IPS-18a (cell line): ENCODE results near the gene HAUS5.
"Not testable (repeated sequence)": the region's sequence is repeated elsewhere in the genome, so short reads cannot be mapped to it uniquely, and the experiment has no call there.

Experiments
- H3K27ac ChIP-seq: one replicate; pipeline ENCODE4 v1.5.1; 2013; ENCODE audit warnings: low read length
- H3K27me3 ChIP-seq: one replicate; pipeline ENCODE4 v1.6.1; 2013; ENCODE audit warnings: mild to moderate bottlenecking, low read length; ENCODE audit not compliant: control insufficient read depth, insufficient read depth
- H3K36me3 ChIP-seq: one replicate; pipeline ENCODE4 v1.6.1; 2013; ENCODE audit warnings: low read depth, low read length; ENCODE audit not compliant: control insufficient read depth
- H3K4me1 ChIP-seq: one replicate; pipeline ENCODE4 v1.6.1; 2013; ENCODE audit warnings: low read depth, low read length; ENCODE audit not compliant: control insufficient read depth
- H3K4me3 ChIP-seq: one replicate; pipeline ENCODE4 v1.5.1; 2013; ENCODE audit warnings: low read length
- H3K9ac ChIP-seq: one replicate; pipeline ENCODE4 v1.6.1; 2013; ENCODE audit warnings: mild to moderate bottlenecking, low read length, moderate library complexity
- H3K9me3 ChIP-seq: one replicate; pipeline ENCODE4 v1.6.1; 2013; ENCODE audit warnings: low read depth, low read length; ENCODE audit not compliant: control insufficient read depth

HAUS5 gene

GRCh38 chr19:35585848-35586247, 26.7 kb upstream of the HAUS5 start, which contains the start of gene PMIS2:
PMIS2 (plus strand) TSS chr19:35586173; CDS start chr19:35586260, 87 bp downstream.
- Histone ChIP-seq H3K9me3 (no peaks in the 10 kb centered on the region), H3K9ac (no peak within 1 kb of the TSS), H3K36me3 (no peaks in the 10 kb centered on the region), H3K27ac (no peak within 1 kb of the TSS), H3K4me1 (no peaks in the 10 kb centered on the region), H3K27me3 (peaks cover 22% of the 10 kb centered on the region), H3K4me3 (no peak within 1 kb of the TSS)

- Histone ChIP-seq H3K9me3 (no peaks in the 10 kb centered on the region), H3K36me3 (no peaks in the 10 kb centered on the region), H3K9ac (no peak overlapping the region), H3K27me3 (peaks cover 22% of the 10 kb centered on the region), H3K4me3 (no peak overlapping the region), H3K27ac (no peak overlapping the region), H3K4me1 (no peaks in the 10 kb centered on the region)
These were observed 25.2 kb upstream of the HAUS5 start for GRCh38 chr19:35587321-35587720.

GRCh38 chr19:35590875-35591274, 21.7 kb upstream of the HAUS5 start:
- H3K27me3 ChIP-seq, result peaks cover 11% of the 10 kb centered on the region
- H3K36me3 ChIP-seq, result no peaks in the 10 kb centered on the region
- H3K9ac ChIP-seq, result no peak overlapping the region
- H3K9me3 ChIP-seq, result no peaks in the 10 kb centered on the region
- no peak overlapping the region for H3K4me3 ChIP-seq
- no peak overlapping the region for H3K27ac ChIP-seq
- H3K4me1 ChIP-seq, result no peaks in the 10 kb centered on the region

GRCh38 chr19:35592226-35592625, 20.3 kb upstream of the HAUS5 start:
- H3K27ac ChIP-seq, result no peak overlapping the region
- no peaks in the 10 kb centered on the region for H3K36me3 ChIP-seq
- H3K9me3 ChIP-seq, result no peaks in the 10 kb centered on the region
- H3K4me1 ChIP-seq, result no peaks in the 10 kb centered on the region
- no peak overlapping the region for H3K9ac ChIP-seq
- no peak overlapping the region for H3K4me3 ChIP-seq
- H3K27me3 ChIP-seq, result peaks cover 10% of the 10 kb centered on the region

GRCh38 chr19:35595026-35595425, 17.5 kb upstream of the HAUS5 start:
- H3K4me3 ChIP-seq, H3K36me3 ChIP-seq, H3K4me1 ChIP-seq, H3K9ac ChIP-seq, H3K27me3 ChIP-seq, H3K27ac ChIP-seq, H3K9me3 ChIP-seq: not testable (repeated sequence)

GRCh38 chr19:35595928-35596327, 16.6 kb upstream of the HAUS5 start:
- no peaks in the 10 kb centered on the region for H3K27me3 ChIP-seq
- H3K9ac ChIP-seq, result no peak overlapping the region
- H3K4me3 ChIP-seq, result no peak overlapping the region

GRCh38 chr19:35596366-35596999, 16.1 kb upstream of the HAUS5 start:
- H3K4me1 ChIP-seq, result no peaks in the 10 kb centered on the region
- H3K27ac ChIP-seq, result no peak overlapping the region
- no peak overlapping the region for H3K4me3 ChIP-seq
- H3K27me3 ChIP-seq, result no peaks in the 10 kb centered on the region
- H3K9me3 ChIP-seq, result no peaks in the 10 kb centered on the region
- H3K36me3 ChIP-seq, result no peaks in the 10 kb centered on the region
- H3K9ac ChIP-seq, result no peak overlapping the region

More at GRCh38 chr19:35595928-35596327, 16.6 kb upstream of the HAUS5 start:
- Histone ChIP-seq H3K27ac (no peak overlapping the region), H3K36me3 (no peaks in the 10 kb centered on the region), H3K9me3 (no peaks in the 10 kb centered on the region), H3K4me1 (no peaks in the 10 kb centered on the region)

GRCh38 chr19:35601971-35602370, 10.6 kb upstream of the HAUS5 start:
- no peak overlapping the region for H3K4me3 ChIP-seq
- H3K9ac ChIP-seq, result no peak overlapping the region
- no peak overlapping the region for H3K27ac ChIP-seq
- H3K9me3 ChIP-seq, result no peaks in the 10 kb centered on the region
- no peaks in the 10 kb centered on the region for H3K36me3 ChIP-seq
- H3K4me1 ChIP-seq, result no peaks in the 10 kb centered on the region
- no peaks in the 10 kb centered on the region for H3K27me3 ChIP-seq

- not testable (repeated sequence) for H3K27ac ChIP-seq, H3K9me3 ChIP-seq, H3K9ac ChIP-seq, H3K4me1 ChIP-seq, H3K4me3 ChIP-seq, H3K36me3 ChIP-seq, H3K27me3 ChIP-seq
These were observed 8.1 kb upstream of the HAUS5 start for GRCh38 chr19:35604436-35604835.

- not testable (repeated sequence) for H3K9ac ChIP-seq, H3K27me3 ChIP-seq, H3K9me3 ChIP-seq, H3K4me1 ChIP-seq, H3K36me3 ChIP-seq, H3K4me3 ChIP-seq, H3K27ac ChIP-seq
These were observed 5.4 kb upstream of the HAUS5 start for GRCh38 chr19:35607170-35607569.

- H3K9me3 ChIP-seq, result no peaks in the 10 kb centered on the region
- H3K36me3 ChIP-seq, result no peaks in the 10 kb centered on the region
- H3K4me3 ChIP-seq, result no peak overlapping the region
- H3K27me3 ChIP-seq, result peaks cover 6% of the 10 kb centered on the region
- no peak overlapping the region for H3K9ac ChIP-seq
- no peaks in the 10 kb centered on the region for H3K4me1 ChIP-seq
- no peak overlapping the region for H3K27ac ChIP-seq
These were observed 4.9 kb upstream of the HAUS5 start for GRCh38 chr19:35607661-35608060.

- Histone ChIP-seq H3K9me3 (no peaks in the 10 kb centered on the region), H3K4me3 (no peak overlapping the region), H3K36me3 (no peaks in the 10 kb centered on the region), H3K27ac (no peak overlapping the region), H3K4me1 (no peaks in the 10 kb centered on the region), H3K9ac (no peak overlapping the region), H3K27me3 (peaks cover 6% of the 10 kb centered on the region)
These were observed 4.3 kb upstream of the HAUS5 start for GRCh38 chr19:35608251-35608650.
